H1 (cell line): Measurements from ENCODE around the gene MRFAP1L1. TPM values are rescaled to one million over a fixed set of nuclear protein-coding genes. Genes with fewer than 3 reads are reported as not detected.

Experiments
- CTCF ChIP-seq, 3 experiments: IDR thresholded peaks; 1 replicate in 2 of 3; 2 replicates in 1 of 3; pipeline versions ENCODE4 v1.5.1 to v1.6.1; 2011; ENCODE audit warnings: low read length in 3 of 3, mild to moderate bottlenecking in 3 of 3, inconsistent platforms in 2 of 3, low read depth in 1 of 3, moderate library complexity in 1 of 3; ENCODE audit not compliant: insufficient read depth in 1 of 3; ENCODE audit errors: control extremely low read depth in 1 of 3
- JUND ChIP-seq: IDR thresholded peaks from 2 replicates; pipeline ENCODE4 v1.6.1; 2011; ENCODE audit warnings: mild to moderate bottlenecking, improper control_type of control experiment, low read length
- KDM1A ChIP-seq: fragments of 200-600, 300-600 bp; sonication (generic); IDR thresholded peaks from 2 replicates; pipeline ENCODE4 v1.7.1; 2016; ENCODE audit warnings: mild to moderate bottlenecking, low read length, borderline replicate concordance
- SUZ12 ChIP-seq: fragments of 200-600 bp; sonication (generic); IDR thresholded peaks from 2 replicates; pipeline ENCODE4 v1.6.1; 2012; ENCODE audit warnings: mild to moderate bottlenecking, inconsistent platforms, low read length, moderate library complexity, mixed read lengths
- polyA plus RNA-seq, 7 experiments: library from polyadenylated mRNA; depleted of rRNA in 3 of 7; stranded (reverse) in 5 of 7; unstranded in 2 of 7; fragments of >200 nt in 5 of 7; fragments of 200-250 nt in 2 of 7; gene quantifications; 1 replicate in 5 of 7; 2 replicates in 1 of 7; 4 replicates in 1 of 7; pipeline versions ENCODE4 v1.2.1 to v1.2.3, GENCODE V29; 2011 to 2013; ENCODE audit warnings: missing spikeins in 2 of 7, mixed read lengths in 2 of 7
- total RNA-seq: library from RNA; stranded (reverse); fragmentation: NEBNext Ultra II Directional; extraction: Animal tissue kit (Norgen Biotek cat#: 25700); gene quantifications from 2 replicates; pipeline ENCODE4 v1.2.1, GENCODE V29; 2021

The MRFAP1L1 gene
- total and polyA plus RNA-seq, 2 of the 8 experiments (the other 6 are each of a cell fraction or from before 2014, with no cell fraction given), result 26.8 to 54.3 TPM

- TF ChIP-seq KDM1A (no peak), JUND (no peak), CTCF (IDR thresholded peaks at IDR 0.05; ENCODE audit: control extremely low read depth in 1 of 3, insufficient read depth in 1 of 3, low read depth in 1 of 3, low read length in 3 of 3) (no peak), SUZ12 (no peak)
Measured at GRCh38 chr4:6732441-6733357, 23.0 kb upstream of the MRFAP1L1 start (continued).
